BLaER1 treated with 17β-estradiol and CSF1 and Interleukin-3, amounts not matched to agents 10 nM and 100 nM (cell line): ENCODE results near the gene RENBP.
A peak's percentile ranks its signal among the peaks of the same experiment; 100 is the strongest.

ENCODE experiments used
- H3K27ac ChIP-seq, 11 experiments: shearing (Covaris generic); formaldehyde crosslinking; 2 replicates each; pipeline ENCODE4 v1.8.1; 2022
- H3K27me3 ChIP-seq, 11 experiments: shearing (Covaris generic); formaldehyde crosslinking; 2 replicates each; pipeline ENCODE4 v1.8.1; 2022
- H3K36me3 ChIP-seq, 11 experiments: shearing (Covaris generic); formaldehyde crosslinking; 2 replicates each; pipeline ENCODE4 v1.8.1; 2022
- H3K4me1 ChIP-seq, 10 experiments: shearing (Covaris generic); formaldehyde crosslinking; 2 replicates each; pipeline ENCODE4 v1.8.1; 2022
- H3K4me2 ChIP-seq, 11 experiments: shearing (Covaris generic); formaldehyde crosslinking; 2 replicates each; pipeline ENCODE4 v1.8.1; 2022
- H3K4me3 ChIP-seq, 10 experiments: shearing (Covaris generic); formaldehyde crosslinking; 2 replicates each; pipeline ENCODE4 v1.8.1; 2022
- H3K9ac ChIP-seq, 11 experiments: shearing (Covaris generic); formaldehyde crosslinking; 2 replicates each; pipeline ENCODE4 v1.8.1; 2022
- H3K9me3 ChIP-seq, 11 experiments: shearing (Covaris generic); formaldehyde crosslinking; replicated peaks in 1 of 11; 2 replicates each; pipeline ENCODE4 v1.8.1; 2022
- H4K20me1 ChIP-seq, 11 experiments: shearing (Covaris generic); formaldehyde crosslinking; 2 replicates each; pipeline ENCODE4 v1.8.1; 2022
- Cebpa-rat ChIP-seq, 11 experiments: shearing (Covaris generic); IDR thresholded peaks; 2 replicates each; pipeline ENCODE4 v1.8.1; 2022

Gene RENBP

GRCh38 chrX:153973127-153974002 lies 28.9 kb upstream of the RENBP start:
- Histone ChIP-seq H3K9ac (peak overlapping the region; percentile 92 to 100 (median 98)), H3K4me2 (peak overlapping the region; percentile 82 to 92 (median 89)), H3K4me3 (peak overlapping the region; percentile 72 to 97 (median 86)), H3K4me1 (peaks cover 32 to 47% (median 36%) of the 10 kb centered on the region in 10 experiments), H3K36me3 (peaks cover 0 to 7% (median 0%) of the 10 kb centered on the region in 11 experiments; a peak in 5 of 22 replicates), H3K27me3 (peaks cover 67 to 74% (median 69%) of the 10 kb centered on the region in 11 experiments), H3K9me3 (no peaks in the 10 kb centered on the region), H3K27ac (peak overlapping the region; percentile 93 to 100 (median 99)), H4K20me1 (peaks cover 44 to 84% (median 64%) of the 10 kb centered on the region in 11 experiments; a peak in 21 of 22 replicates)
- TF ChIP-seq Cebpa-rat (IDR thresholded peaks at IDR 0.05), result no peak

GRCh38 chrX:153972368-153973126 lies 28.1 kb upstream of the RENBP start, which contains the start of gene TMEM187:
TMEM187 (plus strand) TSS chrX:153972754; CDS start chrX:153982063, 9,309 bp downstream.
- H3K27me3 ChIP-seq, result peaks cover 67 to 74% (median 69%) of the 10 kb centered on the region in 11 experiments
- no peak for TF ChIP-seq Cebpa-rat (IDR thresholded peaks at IDR 0.05)
- peak within 1 kb of the TSS; percentile 93 to 100 (median 99) for H3K27ac ChIP-seq
- no peaks in the 10 kb centered on the region for H3K9me3 ChIP-seq
- H3K36me3 ChIP-seq, result peaks cover 0 to 13% (median 0%) of the 10 kb centered on the region in 11 experiments; a peak in 5 of 22 replicates
- H3K4me1 ChIP-seq, result peaks cover 40 to 55% (median 45%) of the 10 kb centered on the region in 10 experiments
- H3K9ac ChIP-seq, result peak within 1 kb of the TSS; percentile 92 to 100 (median 98)
- H3K4me2 ChIP-seq, result peak within 1 kb of the TSS; percentile 82 to 92 (median 89)
- H3K4me3 ChIP-seq, result peak within 1 kb of the TSS; percentile 72 to 97 (median 86)
- H4K20me1 ChIP-seq, result peaks cover 51 to 87% (median 71%) of the 10 kb centered on the region in 11 experiments; a peak in 21 of 22 replicates

DNA sequence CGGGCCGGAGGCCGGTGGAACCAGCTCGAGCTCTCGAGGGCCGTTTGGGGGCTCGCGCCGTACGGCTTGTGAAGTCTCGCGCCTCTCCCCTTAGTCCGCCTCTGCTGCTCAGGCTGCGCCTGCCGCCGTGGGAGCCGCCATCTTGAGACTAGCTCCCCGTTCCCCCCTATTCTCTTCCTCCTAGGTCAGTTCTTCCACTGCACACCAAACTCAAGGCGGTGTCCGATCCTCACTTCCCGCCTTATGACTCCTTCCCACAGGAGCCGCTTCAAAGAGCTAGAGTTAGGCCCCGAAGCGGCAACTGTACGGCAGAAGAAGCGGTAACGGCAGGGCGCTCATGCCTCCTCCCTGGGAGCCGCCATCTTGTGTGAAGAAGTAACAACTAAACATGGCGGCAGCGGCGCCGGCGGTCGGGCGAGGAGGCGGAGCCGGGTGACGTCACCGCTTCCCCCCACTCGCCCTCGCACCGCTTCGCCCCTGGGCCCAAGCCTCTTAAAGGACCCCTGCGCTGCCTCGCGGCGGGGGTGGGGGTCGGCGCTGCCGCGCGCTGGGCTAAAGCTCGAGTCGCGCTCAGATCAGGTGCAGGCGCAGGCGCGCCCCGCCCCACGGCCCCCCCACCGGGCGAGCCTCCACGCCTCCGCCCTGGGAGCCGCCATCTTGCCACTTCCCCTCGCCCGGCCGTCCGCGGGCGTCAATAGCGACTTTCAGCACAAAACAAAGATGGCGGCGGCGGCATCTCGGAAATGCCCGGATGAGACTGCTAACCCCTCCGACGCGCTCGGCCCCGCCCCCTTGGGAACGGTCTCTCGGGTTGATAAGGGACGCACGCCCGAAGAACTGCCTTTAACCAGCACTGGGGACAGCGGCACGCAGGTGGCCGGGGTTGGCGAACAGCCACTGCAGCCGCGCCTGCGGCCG lies 27.3 kb upstream of the RENBP start, which contains the start of gene HCFC1:
Gene HCFC1 (minus strand): TSS at position 369 of the 918 bp plus-strand sequence. CDS start 978 bp downstream, outside the sequence.
- Histone ChIP-seq H3K9ac (peak within 1 kb of the TSS; percentile 92 to 100 (median 98)), H3K4me1 (peaks cover 48 to 64% (median 53%) of the 10 kb centered on the region in 10 experiments), H3K4me3 (peak within 1 kb of the TSS; percentile 72 to 97 (median 86)), H4K20me1 (peaks cover 60 to 87% (median 76%) of the 10 kb centered on the region in 11 experiments; a peak in 21 of 22 replicates), H3K9me3 (no peaks in the 10 kb centered on the region), H3K36me3 (peaks cover 0 to 21% (median 0%) of the 10 kb centered on the region in 11 experiments; a peak in 6 of 22 replicates), H3K4me2 (peak within 1 kb of the TSS; percentile 82 to 92 (median 89)), H3K27ac (peak within 1 kb of the TSS; percentile 93 to 100 (median 99)), H3K27me3 (peaks cover 67 to 74% (median 69%) of the 10 kb centered on the region in 11 experiments)
- no peak for TF ChIP-seq Cebpa-rat (IDR thresholded peaks at IDR 0.05)

DNA sequence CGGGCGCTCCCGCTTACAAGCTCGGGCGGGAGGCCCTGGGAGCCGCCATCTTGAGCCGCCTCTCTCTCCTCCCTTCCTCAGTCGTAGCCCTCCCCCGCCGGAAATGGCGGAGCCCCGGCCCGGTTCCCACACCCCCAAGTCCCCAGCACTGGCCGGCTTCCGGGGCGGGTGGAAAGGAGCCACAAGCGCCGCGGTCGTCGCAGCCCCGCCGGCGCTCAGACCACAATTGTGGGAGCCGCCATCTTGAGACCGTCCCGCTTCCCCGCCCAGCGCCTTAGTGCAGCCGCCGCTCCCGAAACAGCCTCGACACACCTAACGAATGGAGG lies 26.6 kb upstream of the RENBP start:
- H3K4me3 ChIP-seq, result peak overlapping the region; percentile 72 to 97 (median 86)
- H3K9ac ChIP-seq, result peak overlapping the region; percentile 92 to 100 (median 98)
- H3K4me2 ChIP-seq, result peak overlapping the region; percentile 82 to 92 (median 89)
- peaks cover 65 to 87% (median 76%) of the 10 kb centered on the region in 11 experiments; a peak in 21 of 22 replicates for H4K20me1 ChIP-seq
- peaks cover 54 to 70% (median 59%) of the 10 kb centered on the region in 10 experiments for H3K4me1 ChIP-seq
- TF ChIP-seq Cebpa-rat (IDR thresholded peaks at IDR 0.05), result no peak
- no peaks in the 10 kb centered on the region for H3K9me3 ChIP-seq
- peaks cover 67 to 74% (median 69%) of the 10 kb centered on the region in 11 experiments for H3K27me3 ChIP-seq
- H3K27ac ChIP-seq, result peak overlapping the region; percentile 93 to 100 (median 99)
- H3K36me3 ChIP-seq, result peaks cover 0 to 22% (median 0%) of the 10 kb centered on the region in 11 experiments; a peak in 6 of 22 replicates

GRCh38 chrX:153970357-153971123 lies 26.1 kb upstream of the RENBP start:
- Histone ChIP-seq H3K4me3 (peak overlapping the region; percentile 72 to 97 (median 86)), H4K20me1 (peaks cover 67 to 87% (median 77%) of the 10 kb centered on the region in 11 experiments; a peak in 21 of 22 replicates), H3K9ac (peak overlapping the region; percentile 92 to 100 (median 98)), H3K27me3 (peaks cover 67 to 74% (median 69%) of the 10 kb centered on the region in 11 experiments), H3K4me2 (peak overlapping the region; percentile 82 to 97 (median 89)), H3K36me3 (peaks cover 0 to 22% (median 0%) of the 10 kb centered on the region in 11 experiments; a peak in 6 of 22 replicates), H3K4me1 (peaks cover 57 to 70% (median 62%) of the 10 kb centered on the region in 10 experiments), H3K27ac (peak overlapping the region; percentile 93 to 100 (median 99)), H3K9me3 (no peaks in the 10 kb centered on the region)
- no peak for TF ChIP-seq Cebpa-rat (IDR thresholded peaks at IDR 0.05)

DNA sequence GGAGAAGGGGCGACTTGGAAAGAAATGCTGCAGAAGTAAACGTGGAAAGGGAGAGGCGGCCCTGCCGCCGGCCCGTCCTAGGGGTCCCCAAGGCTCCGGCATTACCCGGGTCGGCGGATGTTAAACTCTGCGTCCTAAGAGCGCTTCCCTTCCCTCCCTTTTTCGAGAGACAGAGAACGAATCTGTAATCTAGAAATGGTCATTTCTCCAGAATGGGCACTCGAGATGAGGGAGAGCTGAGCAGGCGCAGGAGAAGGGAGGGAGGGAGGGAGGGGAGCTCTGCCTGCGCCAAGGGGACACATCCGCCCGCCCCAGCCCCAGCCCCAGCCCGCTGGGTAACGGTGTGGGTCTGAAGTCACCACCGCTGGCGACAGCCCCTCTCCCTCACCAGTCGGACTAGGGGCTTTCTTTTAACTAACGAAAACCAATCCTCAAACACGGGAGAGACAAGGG lies 25.5 kb upstream of the RENBP start:
- H3K4me1 ChIP-seq, result peaks cover 57 to 71% (median 63%) of the 10 kb centered on the region in 10 experiments
- peak overlapping the region; percentile 64 to 98 (median 76) for H3K9ac ChIP-seq
- H3K27ac ChIP-seq, result peak overlapping the region; percentile 1 to 99 (median 62); a peak in 19 of 22 replicates
- no peak for TF ChIP-seq Cebpa-rat (IDR thresholded peaks at IDR 0.05)
- H3K4me3 ChIP-seq, result peak overlapping the region; percentile 72 to 97 (median 86)
- H3K9me3 ChIP-seq, result no peaks in the 10 kb centered on the region
- H4K20me1 ChIP-seq, result peaks cover 72 to 87% (median 77%) of the 10 kb centered on the region in 11 experiments; a peak in 21 of 22 replicates
- H3K36me3 ChIP-seq, result peaks cover 0 to 22% (median 5%) of the 10 kb centered on the region in 11 experiments; a peak in 7 of 22 replicates
- H3K4me2 ChIP-seq, result peak overlapping the region; percentile 78 to 97 (median 88)
- peaks cover 67 to 74% (median 69%) of the 10 kb centered on the region in 11 experiments for H3K27me3 ChIP-seq
